Ascending aorta (tissue), 2 donors: ENCODE results near the gene OCA2. TPM values are rescaled to one million over a fixed set of nuclear protein-coding genes. Genes with fewer than 3 reads are reported as not detected.

Experiments used
- DNase-seq, 2 donors: peaks; one replicate each; pipeline ENCODE4 v3.0.0-alpha.2; 2019; ENCODE audit warnings: low spot score in 2 of 2
- H3K27ac ChIP-seq, 2 donors: fragments of 200-600 bp; sonication (generic); one replicate each; pipeline ENCODE4 v1.5.1; 2016 to 2017; ENCODE audit warnings: mild to moderate bottlenecking in 1 of 2
- H3K27me3 ChIP-seq: fragments of 200-600 bp; sonication (generic); one replicate; pipeline ENCODE4 v1.5.1; 2017
- H3K36me3 ChIP-seq, 2 donors: fragments of 200-600 bp; sonication (generic); one replicate each; pipeline ENCODE4 v1.5.1; 2016
- H3K4me1 ChIP-seq, 2 donors: fragments of 200-600 bp; sonication (generic); one replicate each; pipeline ENCODE4 v1.5.1; 2016 to 2017; ENCODE audit warnings: mild to moderate bottlenecking in 1 of 2
- H3K4me3 ChIP-seq, 2 donors: fragments of 200-600 bp; sonication (generic); one replicate each; pipeline ENCODE4 v1.5.1; 2016 to 2017; ENCODE audit warnings: mild to moderate bottlenecking in 1 of 2
- H3K9me3 ChIP-seq, 2 donors: fragments of 200-600 bp; sonication (generic); one replicate each; pipeline ENCODE4 v1.5.1; 2016
- intact Hi-C: fragments of 100-400 bp; cut with DNase I; formaldehyde crosslinking; loops from one replicate; pipeline ENCODE4 v1.15.1; 2023
- total RNA-seq: library from RNA; depleted of rRNA; stranded (reverse); fragments of >200 nt; gene quantifications from one replicate; pipeline ENCODE4 v1.1.0, GENCODE V29; 2016
- TF ChIP-seq, protein P1 (sequence below), 3 experiments: fragments of 200-600 bp in 2 of 3; fragments of 450-650 bp in 1 of 3; sonication (generic) in 2 of 3; IDR thresholded peaks; one replicate each; pipeline ENCODE4 v1.5.1; 2016 to 2019; ENCODE audit warnings: antibody characterized with exemption in 3 of 3, mild to moderate bottlenecking in 1 of 3, moderate library complexity in 1 of 3

The OCA2 gene
- total RNA-seq, 1 donor from 2014 or later: 1.2 TPM

DNA sequence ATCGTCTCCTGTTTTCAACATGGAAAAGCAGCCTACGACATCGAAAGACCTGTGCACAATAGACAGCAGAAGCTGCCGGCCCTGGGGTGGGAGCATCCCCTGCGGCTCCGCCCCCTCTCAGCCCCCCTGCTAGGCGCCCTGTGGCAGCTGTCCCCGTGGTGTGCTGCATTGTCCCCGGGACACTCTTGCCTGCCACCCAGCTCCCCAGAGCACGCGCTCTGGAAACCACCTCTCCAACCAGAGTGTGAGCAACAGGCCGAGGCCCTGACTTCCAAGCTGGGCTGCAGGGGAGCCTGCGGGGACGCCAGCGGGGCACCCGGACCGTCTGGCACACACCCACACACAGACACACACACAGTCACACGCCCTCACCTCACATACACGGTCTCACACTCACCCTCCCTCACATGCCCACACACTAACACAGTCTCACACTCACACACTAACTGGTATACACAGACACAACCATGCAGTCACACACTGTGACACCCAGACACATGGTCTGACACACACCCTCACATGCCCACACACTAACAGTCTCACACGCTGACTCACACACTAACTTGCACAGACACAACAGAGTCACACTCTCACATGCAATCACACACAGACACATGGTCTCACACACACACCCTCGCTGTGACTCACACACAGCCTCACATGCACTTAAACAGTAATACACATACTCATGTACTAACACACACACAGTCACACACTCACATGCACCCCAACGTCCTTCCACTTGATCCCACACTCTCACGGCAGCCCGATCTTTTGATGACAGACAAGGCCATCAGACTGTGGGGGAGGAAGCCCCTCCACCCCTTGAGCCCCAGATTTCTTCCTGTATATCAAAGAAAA lies 94.7 kb downstream of the OCA2 start:
- peaks cover 0 to 5% of the 10 kb centered on the region in 2 donors for H3K9me3 ChIP-seq
- no peak overlapping the region for H3K4me3 ChIP-seq
- intact Hi-C loops: no loop called here
- DNase-seq: no peak
- H3K27me3 ChIP-seq: no peaks in the 10 kb centered on the region
- no peaks in the 10 kb centered on the region for H3K4me1 ChIP-seq
- no peak overlapping the region for H3K27ac ChIP-seq
- peaks cover 0 to 10% of the 10 kb centered on the region in 2 donors for H3K36me3 ChIP-seq
- TF ChIP-seq, protein P1, sequence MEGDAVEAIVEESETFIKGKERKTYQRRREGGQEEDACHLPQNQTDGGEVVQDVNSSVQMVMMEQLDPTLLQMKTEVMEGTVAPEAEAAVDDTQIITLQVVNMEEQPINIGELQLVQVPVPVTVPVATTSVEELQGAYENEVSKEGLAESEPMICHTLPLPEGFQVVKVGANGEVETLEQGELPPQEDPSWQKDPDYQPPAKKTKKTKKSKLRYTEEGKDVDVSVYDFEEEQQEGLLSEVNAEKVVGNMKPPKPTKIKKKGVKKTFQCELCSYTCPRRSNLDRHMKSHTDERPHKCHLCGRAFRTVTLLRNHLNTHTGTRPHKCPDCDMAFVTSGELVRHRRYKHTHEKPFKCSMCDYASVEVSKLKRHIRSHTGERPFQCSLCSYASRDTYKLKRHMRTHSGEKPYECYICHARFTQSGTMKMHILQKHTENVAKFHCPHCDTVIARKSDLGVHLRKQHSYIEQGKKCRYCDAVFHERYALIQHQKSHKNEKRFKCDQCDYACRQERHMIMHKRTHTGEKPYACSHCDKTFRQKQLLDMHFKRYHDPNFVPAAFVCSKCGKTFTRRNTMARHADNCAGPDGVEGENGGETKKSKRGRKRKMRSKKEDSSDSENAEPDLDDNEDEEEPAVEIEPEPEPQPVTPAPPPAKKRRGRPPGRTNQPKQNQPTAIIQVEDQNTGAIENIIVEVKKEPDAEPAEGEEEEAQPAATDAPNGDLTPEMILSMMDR (IDR thresholded peaks at IDR 0.05): no peak

DNA sequence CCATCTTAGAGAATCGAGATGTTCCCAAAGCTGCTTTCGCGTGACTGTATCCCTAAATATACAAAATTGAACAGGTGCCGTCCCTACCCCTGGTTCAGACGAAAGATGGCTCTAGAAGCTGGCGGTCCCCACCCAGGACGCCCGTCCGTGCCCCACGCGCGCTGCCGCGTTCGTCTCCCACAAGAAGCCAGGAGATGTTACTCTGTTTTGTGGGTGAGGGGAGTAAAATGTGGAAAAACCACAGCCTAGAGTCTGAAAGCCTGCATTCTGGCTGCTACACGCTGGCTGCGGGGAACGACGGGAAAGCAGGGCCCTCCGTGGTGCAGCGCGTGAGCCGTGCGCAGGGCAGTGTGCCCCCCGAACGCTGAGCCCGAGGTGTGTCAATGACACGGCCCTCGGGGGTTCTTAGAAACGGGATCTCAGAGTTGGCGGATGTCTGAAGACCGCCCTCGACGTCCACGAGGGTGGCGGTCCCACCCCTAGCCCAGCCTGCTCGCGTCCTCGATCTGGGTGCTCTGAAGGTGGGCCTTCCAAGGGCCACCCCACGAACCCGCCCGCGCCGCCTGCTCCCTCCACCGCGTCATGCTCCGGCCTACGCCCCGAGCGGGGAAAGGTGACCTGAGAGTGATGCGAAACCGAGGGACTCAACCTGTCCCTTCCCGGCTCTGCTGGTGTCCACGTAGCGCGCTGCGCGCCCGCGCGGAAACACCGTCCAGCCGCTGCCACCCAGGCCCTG lies 95.6 kb downstream of the OCA2 start:
- TF ChIP-seq, protein P1 (IDR thresholded peaks at IDR 0.05): no peak
- H3K27me3 ChIP-seq: no peaks in the 10 kb centered on the region
- DNase-seq: no peak
- no peaks in the 10 kb centered on the region for H3K9me3 ChIP-seq
- peaks cover 0 to 1% of the 10 kb centered on the region in 2 donors for H3K36me3 ChIP-seq
- no peak overlapping the region for H3K4me3 ChIP-seq
- intact Hi-C loops: no loop called here
- H3K4me1 ChIP-seq: no peaks in the 10 kb centered on the region
- no peak overlapping the region for H3K27ac ChIP-seq

DNA sequence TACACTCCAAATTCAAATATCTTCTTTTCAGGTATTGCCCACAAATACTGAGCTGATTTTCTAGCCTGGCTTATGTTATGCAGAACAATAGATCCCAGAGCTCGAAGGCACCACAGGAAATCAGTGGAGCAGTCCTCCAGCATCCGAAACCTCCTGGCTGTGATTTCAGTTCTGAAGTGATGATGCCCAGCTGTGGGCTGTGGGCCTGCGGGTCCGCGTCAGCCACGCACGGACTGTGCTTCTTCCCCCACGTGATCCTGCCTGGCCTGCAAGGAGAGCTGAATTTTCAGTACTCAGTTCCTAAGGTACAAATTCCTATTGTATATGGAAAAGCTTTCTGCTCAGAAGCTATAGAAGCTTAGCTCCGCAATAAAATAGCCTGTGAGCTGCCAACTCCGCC lies 96.2 kb downstream of the OCA2 start:
- TF ChIP-seq, protein P1 (IDR thresholded peaks at IDR 0.05): no peak
- H3K27me3 ChIP-seq: no peaks in the 10 kb centered on the region
- no peak overlapping the region for H3K4me3 ChIP-seq
- intact Hi-C loops: no loop called here
- H3K9me3 ChIP-seq: no peaks in the 10 kb centered on the region
- H3K36me3 ChIP-seq: no peaks in the 10 kb centered on the region
- no peak for DNase-seq
- no peaks in the 10 kb centered on the region for H3K4me1 ChIP-seq
- no peak overlapping the region for H3K27ac ChIP-seq

DNA sequence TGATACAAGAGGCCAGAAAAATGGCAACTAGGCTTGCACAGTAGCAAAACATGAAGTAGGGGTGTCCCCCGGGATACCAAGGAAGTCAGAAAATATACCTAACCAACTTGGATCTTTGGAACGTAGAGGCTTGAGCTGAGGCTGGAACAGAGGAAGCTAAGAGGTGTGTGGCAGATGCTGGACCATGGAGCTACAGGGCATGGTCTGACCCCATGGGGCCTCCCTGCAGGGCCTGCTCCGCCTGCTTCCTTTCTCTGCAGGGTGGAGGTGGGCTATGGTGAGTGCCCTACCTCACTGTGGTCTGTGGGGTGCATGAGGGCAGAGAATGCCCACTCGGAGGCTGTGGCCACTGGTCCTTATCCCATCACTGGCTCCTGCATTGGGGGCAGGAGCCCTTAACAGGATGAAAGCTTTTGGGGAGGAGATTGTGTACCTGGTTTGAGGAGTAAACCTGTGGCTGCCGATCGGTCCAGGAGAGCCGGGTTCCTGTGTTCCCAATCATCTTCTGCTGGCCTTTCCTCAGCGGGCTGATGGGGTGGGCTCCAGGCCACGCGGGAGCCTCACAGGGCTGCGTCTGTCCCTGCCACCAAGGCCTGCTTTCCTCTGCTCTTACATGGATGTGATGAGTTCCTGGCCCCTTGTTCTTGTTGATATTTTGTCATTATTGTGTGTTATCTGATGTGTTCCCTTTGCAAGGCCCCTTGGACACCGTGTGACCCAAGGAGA lies 96.8 kb downstream of the OCA2 start:
- Histone ChIP-seq H3K27ac (no peak overlapping the region), H3K27me3 (no peaks in the 10 kb centered on the region), H3K9me3 (no peaks in the 10 kb centered on the region), H3K4me3 (no peak overlapping the region), H3K4me1 (no peaks in the 10 kb centered on the region), H3K36me3 (no peaks in the 10 kb centered on the region)
- TF ChIP-seq, protein P1 (IDR thresholded peaks at IDR 0.05): no peak
- intact Hi-C loops: no loop called here
- no peak for DNase-seq

DNA sequence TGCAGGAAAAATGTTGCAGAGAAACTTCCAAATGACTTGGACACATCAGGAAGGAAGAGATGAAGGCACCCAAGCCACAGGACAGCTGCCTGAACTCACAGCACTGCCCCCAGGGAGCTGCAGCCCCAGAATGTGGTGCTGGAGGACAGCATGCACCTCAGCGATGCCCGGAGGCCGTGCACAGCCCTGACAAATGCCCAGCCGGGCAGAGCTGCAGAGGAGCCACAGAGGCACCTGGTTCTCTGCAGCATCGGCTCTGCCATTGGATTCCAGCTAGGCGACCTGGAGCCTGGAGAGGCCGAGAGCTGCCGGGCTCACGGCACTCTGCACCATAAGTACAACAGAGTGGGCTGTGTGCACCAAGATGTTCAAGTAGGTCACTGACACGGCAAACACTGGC lies 97.5 kb downstream of the OCA2 start:
- H3K4me1 ChIP-seq: no peaks in the 10 kb centered on the region
- no peaks in the 10 kb centered on the region for H3K27me3 ChIP-seq
- no peak for DNase-seq
- no peak overlapping the region for H3K27ac ChIP-seq
- no peak overlapping the region for H3K4me3 ChIP-seq
- intact Hi-C loops: no loop called here
- TF ChIP-seq, protein P1 (IDR thresholded peaks at IDR 0.05): no peak
- no peaks in the 10 kb centered on the region for H3K36me3 ChIP-seq
- no peaks in the 10 kb centered on the region for H3K9me3 ChIP-seq
